Fibroblast of skin of right quadriceps (primary cell): Measurements from ENCODE around the gene ADGRG3.

Source experiments
- DNase-seq: peaks from one replicate; pipeline ENCODE4 v3.0.0-alpha.2; 2013

Gene ADGRG3, protein sequence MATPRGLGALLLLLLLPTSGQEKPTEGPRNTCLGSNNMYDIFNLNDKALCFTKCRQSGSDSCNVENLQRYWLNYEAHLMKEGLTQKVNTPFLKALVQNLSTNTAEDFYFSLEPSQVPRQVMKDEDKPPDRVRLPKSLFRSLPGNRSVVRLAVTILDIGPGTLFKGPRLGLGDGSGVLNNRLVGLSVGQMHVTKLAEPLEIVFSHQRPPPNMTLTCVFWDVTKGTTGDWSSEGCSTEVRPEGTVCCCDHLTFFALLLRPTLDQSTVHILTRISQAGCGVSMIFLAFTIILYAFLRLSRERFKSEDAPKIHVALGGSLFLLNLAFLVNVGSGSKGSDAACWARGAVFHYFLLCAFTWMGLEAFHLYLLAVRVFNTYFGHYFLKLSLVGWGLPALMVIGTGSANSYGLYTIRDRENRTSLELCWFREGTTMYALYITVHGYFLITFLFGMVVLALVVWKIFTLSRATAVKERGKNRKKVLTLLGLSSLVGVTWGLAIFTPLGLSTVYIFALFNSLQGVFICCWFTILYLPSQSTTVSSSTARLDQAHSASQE

GRCh38 chr16:57668263-57668571 lies at the start of gene ADGRG3:
TSS of gene ADGRG3 (plus strand) at chr16:57668306. CDS start at chr16:57668348, 42 bp downstream.
- no peak for DNase-seq

DNA sequence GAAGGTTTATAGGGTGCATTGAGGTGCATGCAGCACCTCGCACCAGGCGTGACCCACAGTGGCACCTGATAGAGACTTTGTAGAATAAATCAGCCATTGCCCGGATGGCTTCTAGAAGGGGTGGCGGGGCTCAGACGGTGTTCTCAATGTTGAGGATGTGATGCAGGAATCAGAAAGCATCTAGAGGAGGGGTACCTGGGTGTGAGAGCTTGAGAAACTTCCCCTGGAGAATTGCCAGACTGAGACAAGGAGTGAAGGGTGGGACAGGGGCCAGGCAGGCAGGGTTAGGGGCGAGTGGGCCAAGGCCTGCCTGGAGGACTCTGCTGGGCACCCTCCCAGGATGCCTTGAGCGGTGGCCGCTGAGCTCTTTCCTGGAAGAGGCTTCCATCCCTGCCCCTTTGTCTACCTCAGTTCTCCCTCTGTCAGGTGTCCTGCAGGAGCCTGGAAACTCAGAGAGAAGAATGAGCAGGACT lies 48.9 kb upstream of the ADGRG3 start:
- no peak for DNase-seq

DNA sequence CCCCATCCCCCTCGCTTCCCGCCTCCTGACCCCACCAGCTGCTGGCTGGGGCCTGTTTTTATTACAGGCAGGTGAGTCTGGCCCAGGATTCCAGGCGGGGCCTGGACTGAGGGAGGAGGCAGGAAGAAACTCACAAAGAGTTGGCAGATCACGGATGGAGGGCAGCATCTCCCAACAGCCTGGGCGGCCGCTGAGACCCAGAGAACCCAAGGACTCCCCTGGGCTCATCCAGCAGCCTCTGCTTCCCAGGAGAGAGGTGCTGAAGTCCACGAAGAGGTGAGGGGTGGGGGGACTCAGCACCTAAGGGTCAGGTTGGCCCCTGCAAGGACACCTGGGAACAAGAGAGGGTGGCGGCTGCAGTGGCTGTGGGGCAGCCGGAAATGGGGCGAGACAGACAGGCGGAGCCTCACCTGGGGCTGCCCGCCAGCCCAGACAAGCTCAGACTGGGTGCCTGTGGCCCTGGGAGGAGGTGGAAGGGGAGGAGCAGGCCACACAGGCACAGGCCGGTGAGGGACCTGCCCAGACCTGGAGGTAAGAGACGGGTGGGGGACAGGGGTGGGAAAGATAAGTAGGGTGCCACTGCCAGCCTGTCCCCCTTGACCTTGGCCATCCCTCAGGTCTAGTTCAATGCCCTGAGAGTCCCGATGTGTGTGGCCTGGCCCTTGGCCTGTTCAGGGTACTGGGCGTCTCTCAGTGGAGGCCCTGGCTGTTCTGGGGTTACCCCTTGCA lies 48.3 kb upstream of the ADGRG3 start:
- no peak for DNase-seq

DNA sequence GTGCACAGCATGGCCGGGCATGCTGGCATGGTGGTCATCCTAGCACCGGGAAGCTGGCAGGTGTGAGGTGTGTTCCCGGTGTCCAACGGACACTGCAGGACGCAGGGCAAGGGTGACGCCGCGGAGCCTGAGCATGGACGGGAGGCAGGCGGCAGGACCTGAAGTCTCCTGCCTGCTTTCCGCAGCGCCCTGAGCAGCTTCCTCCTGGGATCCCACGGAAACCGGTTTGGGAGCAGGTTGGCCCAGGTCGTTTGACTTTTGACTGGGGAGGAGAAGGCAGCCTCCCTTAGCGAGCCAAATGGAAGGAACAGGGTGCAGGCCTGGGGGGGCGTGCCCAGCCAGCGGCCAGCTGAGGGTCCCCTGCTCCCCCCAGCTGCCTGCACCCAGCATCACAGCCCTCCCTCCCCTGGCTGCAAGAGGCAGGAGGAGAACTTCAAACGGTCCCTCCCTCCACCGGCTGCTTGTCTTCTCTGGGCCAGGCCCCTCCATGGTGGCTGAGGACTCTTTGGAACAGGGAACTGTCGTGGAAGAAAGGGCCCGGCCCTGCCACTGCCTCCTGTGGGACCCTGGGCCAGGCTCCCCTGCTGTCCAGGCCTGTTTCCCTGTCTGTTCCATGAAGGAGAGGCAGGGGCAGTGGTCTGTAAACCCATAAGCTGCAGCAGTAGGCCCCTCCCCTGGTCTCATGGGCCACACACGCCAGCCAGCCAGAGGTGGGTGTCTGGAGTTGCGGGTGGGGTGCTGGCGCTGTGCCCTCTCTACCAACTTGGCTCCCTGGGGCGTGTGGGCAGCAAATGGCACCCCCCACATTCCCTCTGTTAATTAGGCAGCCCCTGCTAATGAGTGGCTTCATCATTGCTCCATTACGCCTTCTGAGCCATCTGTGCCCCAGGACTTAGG lies 47.5 kb upstream of the ADGRG3 start:
- DNase-seq = no peak

DNA sequence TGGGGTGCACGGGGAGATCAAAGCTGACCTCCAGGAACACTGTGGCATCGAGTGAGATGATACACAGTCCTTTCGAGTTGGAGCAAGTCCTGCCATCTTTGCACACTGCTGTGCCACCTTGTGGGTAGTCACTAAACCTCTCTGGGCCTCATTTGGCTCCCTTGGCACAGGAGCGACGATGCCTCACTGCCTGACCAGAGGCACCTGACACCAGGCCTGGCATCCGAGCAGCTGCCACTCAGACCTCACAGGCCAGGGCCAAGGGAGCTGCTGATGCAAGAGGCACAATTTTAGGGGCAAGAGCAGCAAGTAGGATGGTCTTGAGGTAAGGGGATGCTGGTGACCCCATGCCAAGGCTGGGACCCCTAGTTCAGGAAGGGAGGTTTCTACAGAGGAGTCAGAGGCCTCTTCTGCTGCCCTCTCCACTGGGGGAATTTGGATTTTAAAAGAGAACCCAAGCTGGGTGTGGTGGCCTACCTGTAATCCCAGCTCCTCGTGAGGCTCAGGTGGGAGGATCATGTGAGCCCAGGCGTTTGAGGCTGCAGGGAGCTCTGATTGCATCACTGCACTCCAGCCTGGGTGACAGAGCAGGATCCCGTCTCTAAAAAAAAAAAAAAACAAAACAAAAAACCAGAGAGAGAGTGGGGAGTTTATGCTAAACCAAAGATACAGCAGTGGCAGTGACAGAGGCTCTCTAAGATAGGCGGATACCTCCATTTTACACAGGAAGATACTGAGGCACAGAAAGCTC lies 46.4 kb upstream of the ADGRG3 start:
- no peak for DNase-seq

DNA sequence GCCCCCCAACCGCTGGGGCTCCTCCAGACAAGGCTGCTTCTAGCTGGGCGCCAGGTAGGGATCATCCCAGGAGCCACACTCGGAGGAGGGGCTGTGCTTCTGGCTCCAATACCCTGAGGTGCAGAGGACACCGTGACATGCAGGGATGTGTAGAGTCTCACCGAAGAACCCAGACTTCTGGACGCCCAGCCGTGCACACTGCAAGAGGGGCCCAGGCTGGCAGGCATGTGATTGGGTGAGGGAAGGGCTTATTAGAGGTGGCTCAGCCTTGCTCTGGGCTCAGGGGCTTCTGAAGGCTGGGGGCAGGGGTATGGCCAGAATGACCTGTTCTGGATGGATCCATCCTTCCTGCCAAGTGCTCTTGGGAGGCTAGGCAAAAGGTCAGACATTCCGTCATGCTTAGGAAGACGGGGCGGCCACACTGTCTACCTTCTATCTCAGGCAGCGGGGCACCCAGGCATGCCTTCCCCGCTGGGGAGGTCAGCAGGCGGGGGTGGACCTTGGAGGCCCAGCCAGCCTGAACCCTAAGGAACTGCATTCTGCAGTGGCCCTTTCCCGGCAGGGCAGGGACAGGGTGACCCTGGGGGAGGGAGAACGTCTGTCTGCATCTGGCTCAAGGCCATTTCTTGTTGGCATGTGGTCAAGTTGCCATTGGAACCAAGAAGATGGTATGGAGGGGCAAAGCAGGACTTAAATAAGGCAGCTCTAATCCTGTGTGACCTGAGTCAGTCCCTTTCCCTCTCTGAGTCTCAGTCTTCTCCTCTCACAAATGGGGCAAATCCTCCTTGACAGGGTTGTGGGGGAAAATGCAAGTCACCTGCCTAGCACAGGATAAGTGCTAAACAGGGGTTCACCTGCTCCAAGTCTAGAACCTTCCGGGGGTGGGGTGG lies 45.5 kb upstream of the ADGRG3 start:
- no peak for DNase-seq

DNA sequence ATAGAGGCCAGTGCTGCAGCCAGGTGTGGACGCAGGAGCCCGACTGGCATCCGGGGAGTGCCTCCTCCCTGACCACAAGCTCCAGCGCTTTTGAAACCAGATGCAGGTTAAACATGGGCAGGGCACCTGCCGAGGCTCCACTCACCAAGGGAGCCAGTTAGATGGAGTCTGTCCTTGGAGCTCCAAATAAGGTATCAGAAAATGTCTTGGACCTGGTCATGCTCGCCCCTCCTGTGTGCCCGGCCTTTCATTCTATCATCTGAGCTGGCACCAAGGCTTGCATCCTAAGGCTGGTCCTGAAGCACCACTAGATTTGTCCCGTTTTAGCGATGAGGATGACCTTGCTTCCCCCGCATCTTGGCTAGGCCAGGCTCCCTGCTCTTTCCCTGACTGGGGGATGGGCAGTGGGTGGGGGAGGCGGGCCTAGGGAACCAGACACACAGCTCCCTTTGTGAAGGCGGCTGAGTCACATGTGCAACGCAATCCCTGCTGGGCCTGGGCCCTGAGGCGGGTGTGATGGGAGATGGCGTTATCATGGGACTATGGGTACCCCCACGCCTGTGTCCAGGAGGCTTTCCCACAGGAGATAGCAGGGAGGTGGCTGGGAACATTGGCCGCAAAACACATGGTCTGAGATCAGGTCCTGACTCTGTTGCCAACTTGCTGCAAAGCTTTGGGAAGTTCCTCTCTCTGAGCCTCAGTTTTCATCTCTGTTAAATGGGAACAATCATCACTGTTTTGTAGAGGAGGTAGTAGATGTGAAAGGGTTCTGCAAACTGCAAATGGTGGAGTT lies 44.7 kb upstream of the ADGRG3 start:
- peak; percentile 52 for DNase-seq

DNA sequence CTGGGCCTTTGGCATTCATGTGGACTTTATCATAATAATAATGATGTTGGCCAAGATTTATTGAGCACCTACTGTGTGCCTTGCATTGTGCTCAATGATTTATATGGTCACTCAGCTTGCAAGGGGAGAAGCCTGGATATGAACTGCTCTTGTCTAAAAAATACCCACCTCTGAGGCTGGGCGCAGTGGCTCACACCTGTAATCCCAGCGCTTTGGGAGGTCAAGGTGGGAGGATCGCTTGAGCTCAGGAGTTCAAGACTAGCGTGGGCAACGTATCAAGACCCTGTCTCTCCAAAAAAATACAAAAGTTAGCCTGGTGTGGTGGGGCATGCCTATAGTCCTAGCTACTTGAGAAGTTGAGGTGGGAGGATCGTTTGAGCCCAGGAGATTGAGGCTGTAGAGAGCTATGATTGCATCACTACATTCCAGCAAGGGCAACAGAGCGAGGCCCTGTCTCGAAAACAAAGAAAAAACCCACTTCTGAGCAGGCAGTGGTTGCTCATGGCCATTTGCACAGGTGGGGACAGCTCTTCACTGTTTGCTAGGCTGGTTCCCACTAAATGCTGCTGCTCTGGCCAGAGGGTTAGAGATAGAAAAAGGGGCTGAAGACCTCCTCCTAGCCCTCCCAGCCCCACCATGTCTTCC lies 43.9 kb upstream of the ADGRG3 start:
- DNase-seq = peak; percentile 34

DNA sequence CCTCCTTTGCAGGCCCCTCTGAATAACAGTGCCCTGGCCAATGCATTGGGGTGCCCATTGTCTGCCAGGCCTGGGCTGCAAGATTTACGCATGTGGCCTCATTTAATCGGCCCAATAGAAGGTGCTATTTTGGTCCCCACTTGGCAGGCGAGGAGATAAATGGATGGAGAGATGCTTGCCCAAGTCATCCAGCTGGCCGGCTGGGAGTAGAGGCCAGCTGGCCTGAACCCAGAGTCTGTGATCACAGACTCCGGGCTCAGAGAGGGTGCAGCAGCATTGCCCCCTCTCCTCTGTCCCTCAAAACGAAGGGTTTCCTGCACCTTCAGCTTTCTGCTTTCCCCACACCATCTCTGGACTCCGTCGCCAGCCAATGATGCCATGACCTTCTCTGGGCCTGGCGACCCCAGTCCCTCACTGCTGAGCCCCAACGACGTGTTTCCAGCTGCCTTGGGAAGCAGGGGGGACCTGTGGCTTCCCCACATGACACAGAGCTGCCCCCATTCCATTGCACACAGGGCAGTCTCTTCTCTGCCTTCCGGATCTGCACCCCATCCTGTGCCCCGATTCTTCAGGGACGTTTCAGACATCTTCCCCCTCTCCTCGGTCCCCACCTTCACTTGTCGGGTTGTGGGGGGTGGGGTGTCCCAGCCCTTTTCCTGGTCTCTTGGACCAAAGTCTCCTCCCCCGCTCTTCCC lies 43.2 kb upstream of the ADGRG3 start:
- no peak for DNase-seq

DNA sequence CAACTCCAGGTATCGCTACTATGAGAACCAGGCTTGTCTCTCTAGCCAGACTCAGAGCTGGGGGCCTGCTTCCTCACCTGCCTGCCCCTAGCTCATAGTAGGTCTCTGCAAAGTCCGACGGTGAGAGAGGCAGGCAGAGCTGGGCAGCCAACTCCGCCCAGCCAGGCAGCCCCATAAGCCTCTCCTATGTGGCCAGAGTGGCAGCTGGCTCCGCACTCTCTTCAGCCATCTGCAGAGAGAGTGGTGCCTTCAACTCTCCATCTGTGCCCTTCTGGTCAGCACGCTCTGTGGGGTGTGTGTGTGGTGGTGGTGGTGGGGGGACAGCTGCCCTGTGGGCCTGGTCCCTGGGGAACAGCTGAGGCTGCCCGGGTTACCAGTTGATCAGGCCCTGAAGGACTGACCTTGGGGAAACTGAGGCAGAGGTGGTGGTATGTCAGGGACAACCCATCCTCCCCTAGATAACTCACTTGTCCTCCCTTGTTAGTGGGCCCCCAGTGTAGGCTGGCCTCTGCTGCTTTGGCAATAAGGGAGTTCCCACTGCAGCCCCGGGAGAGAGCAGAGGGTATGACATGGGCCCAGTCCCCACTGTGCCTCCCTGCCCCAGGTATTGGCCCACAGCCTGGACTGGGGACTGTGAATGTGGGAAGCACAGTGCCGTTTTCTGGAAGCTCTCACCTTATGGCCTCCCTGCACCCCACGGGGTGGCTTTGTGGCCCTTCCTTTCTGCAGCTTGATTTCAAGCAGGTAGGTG lies 41.5 kb upstream of the ADGRG3 start:
- no peak for DNase-seq

- DNase-seq = peak; percentile 75
These were observed 40.8 kb upstream of the ADGRG3 start for GRCh38 chr16:57627184-57627871.

- DNase-seq = peak; percentile 95
These were observed 39.9 kb upstream of the ADGRG3 start, which contains the start of gene ADGRG1 for GRCh38 chr16:57628008-57628781. TSS of gene ADGRG1 (plus strand) at chr16:57628630. CDS start at chr16:57650288, 21,658 bp downstream.

- no peak for DNase-seq
These were observed 39.3 kb upstream of the ADGRG3 start for GRCh38 chr16:57628783-57629293.

DNA sequence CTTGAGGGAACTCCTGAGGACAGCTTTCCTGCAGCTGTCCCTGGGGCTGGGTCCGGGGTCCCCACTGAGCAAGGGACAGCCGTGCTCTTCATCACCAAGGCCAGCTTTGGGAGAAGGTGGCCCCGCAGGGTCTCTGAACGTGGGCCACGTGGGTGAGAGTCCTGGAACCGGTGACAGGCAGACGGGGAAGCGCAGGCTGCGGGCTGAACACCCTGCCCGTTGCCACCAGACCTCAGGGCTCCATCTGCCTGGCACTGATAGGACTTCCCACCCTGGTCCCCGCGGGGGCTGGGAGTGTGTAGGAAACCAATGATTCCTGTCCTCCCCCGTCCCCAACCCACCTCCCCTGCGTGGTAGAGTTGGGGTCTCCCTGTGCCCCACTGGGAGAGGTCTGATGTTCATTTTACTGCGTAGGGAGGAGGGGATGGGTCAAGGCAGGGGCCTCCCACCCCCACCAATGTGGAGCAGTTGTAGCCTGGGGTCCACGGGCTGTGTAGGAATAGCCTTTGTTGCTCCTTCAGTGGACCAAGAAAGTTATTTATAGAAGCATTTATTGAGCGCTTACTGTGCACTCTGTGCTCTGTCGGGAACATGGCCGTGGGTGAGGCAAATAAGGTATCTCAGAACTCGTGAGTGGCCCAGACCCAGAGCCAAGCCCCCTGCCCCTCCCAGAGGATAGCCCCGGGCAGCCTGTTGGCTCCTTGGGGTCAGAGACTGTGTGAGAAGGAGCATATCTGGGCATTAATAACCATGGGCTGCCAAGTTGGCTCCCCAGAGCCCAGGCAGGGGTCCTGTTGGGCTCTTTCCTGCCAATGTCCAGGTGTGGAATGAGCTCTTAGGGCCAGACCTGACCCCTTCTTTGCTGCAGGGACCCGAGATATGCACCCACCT lies 38.3 kb upstream of the ADGRG3 start:
- no peak for DNase-seq

- no peak for DNase-seq
These were observed 37.7 kb upstream of the ADGRG3 start for GRCh38 chr16:57630407-57630797.
